Retina (tissue), 1 donor: ENCODE data around the gene NKAPD1.
A peak's percentile ranks its signal among the peaks of the same experiment; 100 is the strongest.
"Not testable (repeated sequence)": the region's sequence is repeated elsewhere in the genome, so short reads cannot be mapped to it uniquely, and the experiment has no call there.

ENCODE experiments used
- DNase-seq: peaks from one replicate; pipeline ENCODE4 v3.0.0-alpha.2; 2016

NKAPD1 gene

GRCh38 chr11:112073941-112074811, at the start of gene NKAPD1, which contains the start of gene PIH1D2:
Gene NKAPD1, plus strand, starts transcription at chr11:112074299. Its CDS starts 1,276 bp downstream, at chr11:112075575.
Gene PIH1D2, minus strand, starts transcription at chr11:112074017. Its CDS starts 843 bp downstream, at chr11:112073174.
- peak; percentile 97 for DNase-seq

- DNase-seq = peak; percentile 98
Measured at GRCh38 chr11:112024773-112025678, 49.1 kb upstream of the NKAPD1 start, which contains the start of gene DLAT. Gene DLAT, plus strand, starts transcription at chr11:112025408. Its CDS starts 65 bp downstream, at chr11:112025473.

- no peak for DNase-seq
Measured at GRCh38 chr11:112025707-112026106, 48.4 kb upstream of the NKAPD1 start.

- DNase-seq = not testable (repeated sequence)
Measured at GRCh38 chr11:112026784-112027410, 47.2 kb upstream of the NKAPD1 start.

- DNase-seq = no peak
Measured at GRCh38 chr11:112029460-112029859, 44.6 kb upstream of the NKAPD1 start.

- no peak for DNase-seq
Measured at GRCh38 chr11:112033902-112034301, 40.2 kb upstream of the NKAPD1 start.

- no peak for DNase-seq
Measured at GRCh38 chr11:112037527-112037926, 36.6 kb upstream of the NKAPD1 start.

- no peak for DNase-seq
Measured at GRCh38 chr11:112042161-112042960, 31.7 kb upstream of the NKAPD1 start.

- no peak for DNase-seq
Measured at GRCh38 chr11:112042961-112043304, 31.2 kb upstream of the NKAPD1 start.

GRCh38 chr11:112044961-112045360, 29.1 kb upstream of the NKAPD1 start:
- DNase-seq = no peak

- not testable (repeated sequence) for DNase-seq
Measured at GRCh38 chr11:112046647-112047046, 27.5 kb upstream of the NKAPD1 start.

GRCh38 chr11:112048256-112048655, 25.8 kb upstream of the NKAPD1 start:
- DNase-seq = not testable (repeated sequence)

GRCh38 chr11:112049777-112050176, 24.3 kb upstream of the NKAPD1 start:
- DNase-seq = no peak

- no peak for DNase-seq
Measured at GRCh38 chr11:112050721-112051120, 23.4 kb upstream of the NKAPD1 start.

GRCh38 chr11:112051768-112052167, 22.3 kb upstream of the NKAPD1 start:
- DNase-seq = no peak

GRCh38 chr11:112057170-112057569, 16.9 kb upstream of the NKAPD1 start:
- no peak for DNase-seq

GRCh38 chr11:112058103-112058502, 16.0 kb upstream of the NKAPD1 start:
- DNase-seq = no peak

GRCh38 chr11:112062923-112063322, 11.2 kb upstream of the NKAPD1 start:
- DNase-seq = no peak

GRCh38 chr11:112082729-112083128, 8.6 kb downstream of the NKAPD1 start:
- no peak for DNase-seq

GRCh38 chr11:112085822-112086421, 11.8 kb downstream of the NKAPD1 start:
- DNase-seq = no peak

GRCh38 chr11:112086422-112087191, 12.5 kb downstream of the NKAPD1 start, which contains the start of the genes SDHD and TIMM8B:
Gene SDHD, plus strand, starts transcription at chr11:112086873. Its CDS starts 35 bp downstream, at chr11:112086908.
Gene TIMM8B, minus strand, starts transcription at chr11:112086756. Its CDS starts 33 bp downstream, at chr11:112086723.
- DNase-seq = peak; percentile 96
